ENCODE measurements around the gene GALR2. TPM values are rescaled to one million over a fixed set of nuclear protein-coding genes. Genes with fewer than 3 reads are reported as not detected.
"Not testable (repeated sequence)": the region's sequence is repeated elsewhere in the genome, so short reads cannot be mapped to it uniquely, and the experiment has no call there.

The GALR2 gene
- total RNA-seq, 1 donor from 2014 or later: 0.44 TPM

DNA sequence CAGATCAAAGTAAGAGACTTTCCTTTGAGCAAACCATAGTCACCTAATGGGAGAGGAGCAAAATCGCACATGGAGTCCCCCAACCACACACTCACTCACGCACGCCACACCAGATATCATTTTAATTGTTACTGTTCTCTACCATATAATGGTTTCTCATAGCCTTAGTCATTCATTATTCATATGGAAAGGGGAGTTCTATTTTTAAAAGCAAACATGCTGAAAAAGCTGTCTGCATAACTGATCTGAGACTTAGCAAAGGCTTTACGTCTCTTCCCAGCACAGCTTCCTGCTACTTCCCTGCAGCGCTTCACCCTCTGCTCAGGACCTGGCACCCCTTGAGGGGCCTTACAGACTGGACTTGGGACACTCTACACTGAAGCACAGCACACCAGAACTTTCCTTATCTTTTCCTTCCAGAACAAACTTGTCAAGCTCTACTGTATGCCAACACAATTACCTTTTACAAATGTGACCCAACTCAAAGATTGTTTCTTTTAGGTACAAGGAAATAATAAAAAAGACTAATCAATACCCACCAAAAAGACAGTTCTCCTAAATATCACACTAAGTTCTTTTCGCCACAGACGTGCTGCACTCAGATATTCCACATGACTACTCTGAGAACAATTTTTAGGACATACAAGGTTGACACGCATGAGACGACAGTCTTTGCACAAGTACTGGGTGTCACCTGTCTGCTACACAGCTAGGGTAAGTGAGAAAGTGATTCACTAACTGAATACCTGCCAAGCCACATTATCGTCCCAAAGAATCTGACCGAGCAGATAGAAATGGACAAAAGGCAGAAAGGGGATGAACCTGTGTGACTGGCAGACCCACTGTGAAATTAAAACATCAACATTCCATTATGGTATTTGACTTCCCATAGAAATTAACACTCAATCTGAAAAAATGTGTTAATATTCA lies 23.8 kb upstream of the GALR2 start:
- peak; percentile 76 for ATAC-seq

DNA sequence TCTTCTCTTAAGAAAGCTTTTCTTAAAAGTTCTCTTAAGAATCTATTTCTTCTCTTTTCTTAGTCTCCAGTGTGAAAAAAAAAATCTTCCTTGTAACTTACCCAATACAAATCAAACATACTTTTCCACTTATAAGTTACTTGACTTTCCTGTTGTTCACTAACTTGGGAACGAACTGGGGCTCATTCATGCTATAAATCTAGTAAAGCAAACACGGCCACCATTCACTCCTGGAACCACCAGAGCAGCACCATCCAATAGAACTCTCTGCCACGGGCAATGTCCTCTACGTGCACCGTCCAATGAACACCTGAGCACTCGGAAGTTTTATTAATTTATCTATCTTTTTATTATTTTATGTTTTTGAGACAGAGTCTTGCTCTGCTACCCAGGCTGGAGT lies 23.0 kb upstream of the GALR2 start:
- ATAC-seq: no peak

DNA sequence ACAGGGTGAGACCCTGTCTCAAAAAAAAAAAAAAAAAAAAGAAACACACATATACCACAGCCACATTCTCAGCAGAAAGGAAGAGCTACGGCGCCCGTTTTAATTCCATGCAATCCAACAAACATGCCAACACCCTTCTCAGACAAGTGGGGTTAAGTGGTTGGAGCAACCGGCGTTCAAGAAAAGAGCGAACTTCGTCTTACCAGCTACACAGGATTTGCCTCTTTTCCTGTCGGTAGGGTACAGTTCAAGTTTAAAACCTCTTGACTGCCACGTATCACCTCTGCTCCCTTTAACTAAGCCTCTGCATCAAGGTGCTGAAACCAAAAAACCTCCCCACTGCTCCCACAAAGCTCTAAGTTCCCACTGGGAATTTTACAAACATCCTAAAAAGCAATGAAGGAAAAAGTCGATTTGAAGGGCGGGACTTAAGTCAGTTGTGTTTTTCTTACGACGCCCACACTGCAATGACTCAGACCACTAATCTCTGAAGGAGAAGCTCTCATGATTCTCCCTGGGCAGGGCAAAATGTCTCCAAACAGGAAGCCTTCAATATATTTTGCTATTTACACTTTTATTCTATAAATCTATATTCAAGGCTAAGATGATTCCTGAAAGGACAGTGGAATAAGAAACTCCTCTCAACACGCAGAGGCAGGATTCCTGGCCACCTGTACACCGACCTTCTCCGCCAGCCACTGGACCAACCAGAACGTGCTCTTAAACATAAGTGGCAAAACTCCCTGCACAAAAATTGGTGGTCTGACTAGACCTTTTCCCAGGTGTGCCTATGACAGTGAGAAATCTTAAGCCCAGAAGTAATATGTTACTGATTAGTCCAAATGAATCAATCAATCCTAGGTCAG lies 21.1 kb upstream of the GALR2 start:
- ATAC-seq: peak; percentile 58

DNA sequence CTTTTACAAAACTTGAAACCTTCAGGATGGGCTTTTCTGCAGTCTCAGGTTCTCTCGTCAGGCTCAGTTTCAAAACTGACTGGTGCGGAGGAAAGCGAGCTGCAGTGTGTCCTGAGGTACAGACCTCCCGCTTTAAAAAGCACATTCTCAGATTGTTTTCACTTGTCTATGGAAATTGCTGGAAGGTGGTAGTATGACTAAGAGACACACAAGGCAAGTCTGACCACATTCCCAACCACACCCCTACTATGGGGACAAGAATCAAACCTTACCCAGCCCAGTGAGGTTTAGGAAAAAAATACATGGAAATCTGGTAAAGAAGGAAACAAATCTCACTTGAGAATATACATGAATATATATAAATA lies 20.5 kb upstream of the GALR2 start:
- ATAC-seq: peak; percentile 82

DNA sequence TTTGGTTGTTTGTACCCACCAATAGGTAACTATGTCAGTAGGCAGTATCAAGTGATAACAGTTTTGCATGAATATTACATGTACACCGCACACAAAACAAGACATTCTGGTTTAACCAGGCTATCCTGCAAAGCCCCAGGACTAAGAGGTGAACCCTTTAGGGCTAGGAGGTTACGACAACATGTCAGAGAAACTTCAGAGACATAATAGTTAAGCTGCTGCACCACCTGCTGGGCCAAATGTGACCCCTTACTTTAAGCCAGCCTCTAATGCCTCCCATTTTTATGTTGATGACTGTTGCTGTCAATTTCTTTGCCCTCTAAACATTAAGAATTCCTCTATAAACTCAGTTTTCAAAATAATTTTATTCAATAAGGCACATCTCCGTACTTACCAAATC lies 17.7 kb upstream of the GALR2 start:
- ATAC-seq: peak; percentile 81

DNA sequence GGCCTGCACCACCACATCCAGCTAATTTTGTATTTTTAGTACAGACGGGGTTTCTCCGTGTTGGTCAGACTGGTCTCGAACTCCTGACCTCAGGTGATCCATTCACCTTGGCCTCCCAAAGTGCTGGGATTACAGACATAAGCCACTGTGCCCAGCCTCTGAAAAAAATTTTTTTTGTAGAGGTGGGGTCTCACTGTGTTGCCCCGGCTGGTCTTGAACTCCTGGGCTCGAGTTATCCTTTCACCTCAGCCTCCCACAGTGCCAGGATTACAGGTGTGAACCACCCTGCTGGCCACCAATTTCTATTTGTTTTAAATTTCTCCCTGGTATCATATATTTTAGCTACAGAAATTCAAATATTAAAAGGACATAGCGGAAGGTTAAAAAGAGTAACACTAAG lies 16.3 kb upstream of the GALR2 start:
- not testable (repeated sequence) for ATAC-seq

DNA sequence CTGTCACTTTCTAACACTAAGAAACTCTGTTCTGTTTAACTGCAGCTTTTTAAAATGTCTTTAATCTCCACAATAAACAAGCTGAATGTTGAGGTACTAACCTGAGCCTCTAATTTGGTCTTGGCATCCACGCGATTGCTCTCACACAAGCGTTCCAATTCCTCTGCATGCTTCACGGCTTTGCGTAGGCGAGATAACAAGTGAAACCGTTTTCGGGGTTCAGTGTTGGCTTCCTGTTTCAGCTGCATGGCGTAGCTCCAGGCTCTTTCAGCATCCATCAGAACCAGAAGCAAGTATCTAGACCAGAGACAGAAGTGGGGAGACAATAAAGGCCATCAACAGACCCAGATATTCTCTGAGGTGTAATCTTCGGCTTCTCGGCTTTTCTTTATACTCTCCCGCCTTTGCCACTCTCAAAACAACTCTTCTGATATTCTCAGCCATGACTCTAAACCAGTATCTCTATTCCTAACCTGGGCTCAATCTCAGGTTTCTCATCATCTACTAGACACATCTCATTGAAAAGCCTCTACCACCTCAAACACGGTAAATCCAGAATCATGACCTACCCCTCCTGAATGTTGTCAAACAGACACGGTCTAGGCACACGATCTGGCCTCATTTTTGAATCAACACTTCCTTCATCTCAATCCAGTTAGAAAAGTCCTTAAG lies 10.6 kb upstream of the GALR2 start:
- no peak for ATAC-seq

DNA sequence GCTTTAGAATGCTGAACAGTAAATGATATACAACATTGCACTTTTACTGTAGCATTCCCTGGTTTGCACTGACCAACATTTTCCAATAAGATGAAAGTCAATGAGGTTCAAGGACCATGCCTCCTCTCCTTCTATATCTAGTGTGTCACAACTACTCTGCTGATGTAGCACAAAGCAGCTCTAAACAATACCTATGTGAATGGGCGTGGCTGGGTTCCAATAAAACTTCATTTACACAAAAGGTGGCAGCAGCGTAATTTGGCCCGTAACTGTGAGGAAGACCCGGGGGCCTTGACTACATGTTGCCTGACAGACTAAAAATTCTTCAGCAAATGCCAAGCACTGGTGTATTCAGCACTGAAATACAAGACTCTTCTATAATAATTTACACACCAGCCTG lies 8.8 kb upstream of the GALR2 start:
- ATAC-seq: peak; percentile 70

DNA sequence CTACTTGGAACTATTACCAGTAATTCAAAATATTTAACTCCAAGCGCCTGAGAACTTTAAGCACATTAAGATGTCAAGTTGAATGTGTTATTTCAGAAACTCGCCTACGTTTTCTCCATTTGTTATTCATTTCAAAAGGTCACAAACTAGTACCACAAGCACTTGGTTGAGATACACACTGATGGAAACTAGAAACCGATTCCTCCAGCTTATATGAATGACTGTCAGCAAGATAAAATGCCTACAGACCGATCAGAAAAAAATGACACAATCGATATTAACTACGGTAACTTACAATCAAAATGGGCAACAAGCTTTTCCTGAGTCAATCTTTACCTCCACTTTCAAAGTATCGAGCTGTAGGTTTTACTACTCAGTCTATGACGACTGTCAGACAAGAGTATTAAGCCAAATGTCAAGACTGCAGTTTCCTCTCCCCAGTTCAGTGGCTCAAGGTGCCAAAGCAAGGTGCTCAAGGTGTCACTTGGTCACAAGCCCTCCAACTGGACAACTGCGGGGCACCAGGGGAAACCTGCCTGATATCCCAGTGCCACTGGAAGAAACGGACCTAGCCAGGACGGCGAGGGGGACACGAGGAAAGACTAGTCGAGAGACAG lies 2.9 kb upstream of the GALR2 start:
- peak; percentile 5 for ATAC-seq

DNA sequence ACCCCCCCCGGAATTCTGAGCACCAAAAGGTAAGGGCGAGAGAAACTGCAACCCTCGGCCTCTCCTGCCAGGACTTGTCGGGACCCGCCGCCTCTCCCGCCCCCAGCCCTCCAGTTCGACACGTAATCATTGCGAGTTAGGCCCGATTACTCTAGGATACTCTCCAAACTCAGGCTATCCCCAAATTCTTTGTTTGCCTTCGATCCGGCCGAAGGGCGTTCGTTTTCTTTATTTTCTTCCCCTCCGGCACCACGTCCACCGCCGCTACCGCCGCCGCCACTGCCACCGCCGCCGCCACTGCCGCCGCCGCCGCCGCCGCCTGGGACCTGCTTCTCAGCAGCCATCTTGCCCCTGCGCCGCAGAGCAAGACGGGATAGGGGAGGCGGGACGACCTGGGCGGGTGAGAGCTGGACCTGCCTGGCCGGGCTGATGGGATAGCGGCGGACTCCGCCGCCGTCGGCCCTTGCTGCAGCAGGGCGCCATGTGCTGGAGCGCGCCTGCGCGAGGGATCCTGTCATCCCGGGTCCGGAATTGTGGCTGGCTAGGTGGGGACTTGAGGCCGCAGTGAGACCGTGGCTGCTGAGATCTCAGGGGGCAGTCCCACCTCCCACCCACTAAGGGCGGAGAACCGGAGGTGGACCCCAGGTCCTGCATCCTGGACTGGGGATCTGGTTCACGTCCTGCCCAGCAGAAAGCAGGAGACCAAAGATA lies 2.3 kb upstream of the GALR2 start, which contains the start of gene SRP68:
TSS of gene SRP68 (minus strand) at position 370 of the 711 bp plus-strand sequence. CDS start at position 344, 26 bp downstream.
- peak; percentile 90 for ATAC-seq

DNA sequence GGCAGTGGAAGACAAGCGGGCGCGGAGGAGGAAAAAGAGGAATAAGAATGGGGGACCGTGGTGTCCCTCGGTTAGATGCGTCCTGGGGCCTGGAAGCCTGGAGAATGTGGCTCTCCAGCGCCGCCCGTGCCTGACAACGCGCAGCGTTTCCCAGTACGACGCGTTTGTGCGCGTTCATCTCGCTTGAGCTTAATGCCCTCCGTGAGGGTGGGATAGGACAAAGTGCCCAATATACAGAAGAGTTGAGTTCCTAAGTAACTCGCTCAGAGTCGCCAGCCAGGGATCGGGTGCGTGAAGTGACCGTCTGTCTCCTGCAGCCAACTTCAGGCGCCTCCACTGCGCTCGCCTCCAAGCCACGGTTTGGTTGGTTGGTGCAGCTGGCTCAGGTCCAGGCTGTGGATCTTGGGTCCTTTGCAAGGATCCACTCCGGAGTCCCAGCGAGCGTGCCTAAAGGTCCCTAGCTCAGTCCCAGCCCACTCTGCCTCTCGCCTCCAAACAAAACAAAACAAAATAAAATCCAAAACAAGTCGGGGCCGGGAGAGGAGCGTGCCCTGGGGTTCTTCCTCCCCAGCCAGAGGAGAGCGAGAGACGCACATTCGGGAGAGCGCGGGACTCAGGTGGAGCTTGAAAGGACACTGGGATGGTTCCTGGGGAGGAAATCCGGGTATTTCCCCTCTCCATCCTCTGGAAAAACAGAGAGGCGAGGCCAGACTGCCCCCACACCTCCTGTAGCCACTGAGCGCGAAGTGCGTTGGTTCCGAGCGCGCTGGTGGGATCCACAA lies 974 bp downstream of the GALR2 start:
- no peak for ATAC-seq

DNA sequence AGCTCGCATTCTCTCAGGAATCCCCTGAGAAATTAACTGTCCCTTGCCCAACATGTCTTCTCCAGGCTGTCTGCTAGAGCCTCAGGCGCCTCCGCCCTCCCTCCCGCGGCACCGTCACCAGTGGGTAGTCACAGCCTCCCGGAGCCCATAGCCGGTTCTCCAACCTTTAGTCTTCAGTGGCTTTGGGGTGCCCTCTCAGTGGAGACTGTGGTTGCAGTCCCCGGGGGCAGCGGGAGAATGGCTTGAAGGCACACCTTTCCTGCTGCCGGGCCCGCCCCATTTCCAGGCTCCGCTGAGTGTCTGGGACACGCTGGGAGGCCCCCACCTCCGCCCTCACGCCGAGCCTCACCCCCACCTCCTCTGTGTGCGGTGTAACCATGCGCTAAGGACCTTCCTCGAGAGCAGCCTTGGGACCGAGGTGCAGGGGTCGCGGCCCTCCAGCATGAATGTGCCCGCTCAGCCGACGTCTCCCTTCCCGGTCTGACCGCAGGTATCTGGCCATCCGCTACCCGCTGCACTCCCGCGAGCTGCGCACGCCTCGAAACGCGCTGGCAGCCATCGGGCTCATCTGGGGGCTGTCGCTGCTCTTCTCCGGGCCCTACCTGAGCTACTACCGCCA lies 1.7 kb downstream of the GALR2 start:
- no peak for ATAC-seq

DNA sequence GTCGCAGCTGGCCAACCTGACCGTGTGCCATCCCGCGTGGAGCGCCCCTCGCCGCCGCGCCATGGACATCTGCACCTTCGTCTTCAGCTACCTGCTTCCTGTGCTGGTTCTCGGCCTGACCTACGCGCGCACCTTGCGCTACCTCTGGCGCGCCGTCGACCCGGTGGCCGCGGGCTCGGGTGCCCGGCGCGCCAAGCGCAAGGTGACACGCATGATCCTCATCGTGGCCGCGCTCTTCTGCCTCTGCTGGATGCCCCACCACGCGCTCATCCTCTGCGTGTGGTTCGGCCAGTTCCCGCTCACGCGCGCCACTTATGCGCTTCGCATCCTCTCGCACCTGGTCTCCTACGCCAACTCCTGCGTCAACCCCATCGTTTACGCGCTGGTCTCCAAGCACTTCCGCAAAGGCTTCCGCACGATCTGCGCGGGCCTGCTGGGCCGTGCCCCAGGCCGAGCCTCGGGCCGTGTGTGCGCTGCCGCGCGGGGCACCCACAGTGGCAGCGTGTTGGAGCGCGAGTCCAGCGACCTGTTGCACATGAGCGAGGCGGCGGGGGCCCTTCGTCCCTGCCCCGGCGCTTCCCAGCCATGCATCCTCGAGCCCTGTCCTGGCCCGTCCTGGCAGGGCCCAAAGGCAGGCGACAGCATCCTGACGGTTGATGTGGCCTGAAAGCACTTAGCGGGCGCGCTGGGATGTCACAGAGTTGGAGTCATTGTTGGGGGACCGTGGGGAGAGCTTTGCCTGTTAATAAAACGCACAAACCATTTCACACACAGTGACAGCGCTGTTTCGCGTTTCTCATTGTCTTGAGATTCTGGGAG lies 2.4 kb downstream of the GALR2 start:
- no peak for ATAC-seq

DNA sequence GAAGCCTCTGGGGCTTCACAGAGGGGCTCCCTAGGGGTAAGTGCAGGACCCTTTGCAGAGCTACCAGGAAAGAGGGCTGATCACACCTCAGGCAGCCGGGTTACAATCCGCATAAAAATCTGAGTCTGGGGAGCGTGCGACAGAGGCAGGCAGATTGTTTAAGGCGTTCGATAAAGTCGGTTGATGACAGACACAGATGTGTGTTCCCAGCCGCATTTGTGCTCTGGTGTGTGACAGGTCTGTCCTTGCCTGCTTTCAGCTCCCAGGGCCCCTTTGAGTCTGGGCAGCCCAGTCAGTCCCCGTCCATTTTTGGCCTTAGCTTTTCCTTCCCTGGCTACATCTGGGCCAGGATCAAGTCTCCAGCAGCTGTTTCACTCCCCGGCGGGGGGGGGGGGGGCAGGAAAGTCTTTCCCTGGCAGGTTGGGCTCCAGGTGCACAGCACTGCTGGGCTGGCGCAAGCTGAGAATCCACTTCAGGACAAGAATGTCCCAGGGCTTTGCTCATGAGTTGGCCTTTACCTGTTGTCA lies 3.1 kb downstream of the GALR2 start:
- no peak for ATAC-seq

DNA sequence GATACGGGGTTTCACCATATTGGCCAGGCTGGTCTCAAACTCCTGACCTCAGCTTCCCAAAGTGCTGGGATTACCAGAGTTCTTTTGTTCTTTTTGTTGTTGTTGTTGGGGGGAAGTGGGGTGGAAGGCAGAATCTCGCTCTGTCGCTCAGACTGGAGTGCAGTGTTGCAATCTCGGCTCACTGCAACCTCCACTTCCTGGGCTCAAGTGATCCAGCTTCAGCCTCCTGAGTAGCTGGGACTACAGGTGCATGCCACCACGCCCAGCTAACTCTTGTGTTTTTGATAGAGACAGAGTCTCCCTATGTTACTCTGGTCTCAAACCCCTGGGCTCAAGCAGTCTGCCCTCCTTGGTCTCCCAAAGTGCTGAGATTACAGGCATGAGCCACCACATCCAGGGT lies 3.8 kb downstream of the GALR2 start:
- ATAC-seq: not testable (repeated sequence)

DNA sequence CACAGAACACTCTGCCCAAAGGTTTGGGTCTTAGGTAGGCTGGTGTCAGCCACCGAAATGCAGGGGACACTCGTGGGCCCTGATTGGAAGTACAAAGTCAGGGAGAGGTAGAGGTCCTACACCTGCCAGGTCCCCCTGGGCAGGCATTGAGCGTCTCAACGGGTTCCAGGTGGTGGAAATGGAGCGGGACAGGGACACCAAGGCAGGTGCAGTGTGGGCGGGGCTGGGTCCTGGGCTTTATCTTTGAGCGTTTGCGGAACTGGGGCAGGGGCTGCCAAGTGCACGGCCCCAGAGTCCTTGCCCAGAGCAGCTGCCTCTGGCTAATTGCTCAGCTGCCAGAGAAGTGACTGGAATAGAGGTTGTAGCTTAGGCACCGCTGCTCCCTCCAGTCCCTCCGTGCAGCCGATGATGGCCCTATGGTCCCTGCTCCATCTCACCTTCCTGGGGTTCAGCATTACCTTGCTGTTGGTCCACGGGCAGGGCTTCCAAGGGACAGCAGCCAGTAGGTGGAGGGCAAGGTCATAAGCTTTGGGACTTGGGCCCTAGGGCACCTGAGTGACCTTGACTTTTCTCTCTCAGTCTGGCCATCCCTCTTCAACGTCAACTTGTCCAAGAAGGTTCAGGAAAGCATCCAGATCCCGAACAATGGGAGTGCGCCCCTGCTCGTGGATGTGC lies 4.4 kb downstream of the GALR2 start, which contains the start of gene ZACN:
TSS of gene ZACN (plus strand) at position 323 of the 675 bp plus-strand sequence. CDS start at position 406, 83 bp downstream.
- no peak for ATAC-seq

DNA sequence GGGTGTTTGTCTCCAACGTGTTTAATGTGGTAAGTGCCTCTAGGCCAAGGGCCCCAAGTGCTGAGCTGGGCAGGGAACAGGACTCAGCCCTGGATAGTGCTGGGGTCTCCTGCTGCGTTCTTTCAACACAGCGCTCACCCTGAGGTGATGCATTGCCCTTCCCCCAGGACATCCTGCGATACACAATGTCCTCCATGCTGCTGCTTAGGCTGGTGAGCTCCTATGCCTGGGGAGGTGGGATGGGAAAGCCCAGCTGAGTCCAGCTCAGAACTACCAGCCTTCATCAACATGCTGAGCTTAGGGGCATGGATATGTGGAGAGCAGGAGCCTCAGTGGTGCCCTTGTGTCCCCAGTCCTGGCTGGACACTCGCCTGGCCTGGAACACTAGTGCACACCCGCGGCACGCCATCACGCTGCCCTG lies 5.0 kb downstream of the GALR2 start:
- peak; percentile 1 for ATAC-seq

Measured in esophagus mucosa (tissue), 1 donor.